HEK293T (cell line): ENCODE data around the gene CD19.

Experiments used
- BHLHE40 ChIP-seq: fragments of 450-650 bp; IDR thresholded peaks from 2 replicates; pipeline ENCODE4 v1.6.1; 2016; ENCODE audit warnings: mild to moderate bottlenecking, moderate library complexity, borderline replicate concordance
- FOXM1 ChIP-seq: fragments of 450-650 bp; IDR thresholded peaks from 2 replicates; pipeline ENCODE4 v1.6.1; 2017; ENCODE audit warnings: mild to moderate bottlenecking, borderline replicate concordance
- SUZ12 ChIP-seq: fragments of 450-650 bp; IDR thresholded peaks from 2 replicates; pipeline ENCODE4 v1.6.1; 2016; ENCODE audit warnings: mild to moderate bottlenecking

DNA sequence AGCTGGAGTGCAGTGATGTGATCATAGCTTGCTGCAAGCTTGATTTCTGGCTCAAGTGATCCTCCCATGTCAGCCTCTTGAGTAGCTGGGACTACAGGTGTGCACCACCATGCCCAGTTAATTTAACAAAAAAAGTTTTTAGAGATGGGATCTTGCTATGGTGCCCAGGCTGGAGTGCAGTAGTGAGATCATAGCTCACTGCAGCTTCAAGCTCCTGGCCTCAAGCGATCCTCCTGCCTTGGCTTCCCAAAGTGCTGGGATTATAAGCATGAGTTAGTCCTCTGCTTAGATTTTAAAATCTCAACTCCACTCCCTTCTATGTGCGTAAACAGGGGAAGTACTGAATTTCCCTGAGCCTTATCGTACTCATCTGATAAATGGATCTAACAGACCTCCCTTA, 13.1 kb upstream of the CD19 start:
- no peak for TF ChIP-seq SUZ12
- no peak for TF ChIP-seq FOXM1
- no peak for TF ChIP-seq BHLHE40
